ENCODE results near the gene HDAC4. TPM values are rescaled to one million over a fixed set of nuclear protein-coding genes. Genes with fewer than 3 reads are reported as not detected.

Gene HDAC4
- polyA plus RNA-seq, 1 donor (not counting 4 experiments of a cell fraction or from before 2014, with no cell fraction given): 2.9 TPM

DNA sequence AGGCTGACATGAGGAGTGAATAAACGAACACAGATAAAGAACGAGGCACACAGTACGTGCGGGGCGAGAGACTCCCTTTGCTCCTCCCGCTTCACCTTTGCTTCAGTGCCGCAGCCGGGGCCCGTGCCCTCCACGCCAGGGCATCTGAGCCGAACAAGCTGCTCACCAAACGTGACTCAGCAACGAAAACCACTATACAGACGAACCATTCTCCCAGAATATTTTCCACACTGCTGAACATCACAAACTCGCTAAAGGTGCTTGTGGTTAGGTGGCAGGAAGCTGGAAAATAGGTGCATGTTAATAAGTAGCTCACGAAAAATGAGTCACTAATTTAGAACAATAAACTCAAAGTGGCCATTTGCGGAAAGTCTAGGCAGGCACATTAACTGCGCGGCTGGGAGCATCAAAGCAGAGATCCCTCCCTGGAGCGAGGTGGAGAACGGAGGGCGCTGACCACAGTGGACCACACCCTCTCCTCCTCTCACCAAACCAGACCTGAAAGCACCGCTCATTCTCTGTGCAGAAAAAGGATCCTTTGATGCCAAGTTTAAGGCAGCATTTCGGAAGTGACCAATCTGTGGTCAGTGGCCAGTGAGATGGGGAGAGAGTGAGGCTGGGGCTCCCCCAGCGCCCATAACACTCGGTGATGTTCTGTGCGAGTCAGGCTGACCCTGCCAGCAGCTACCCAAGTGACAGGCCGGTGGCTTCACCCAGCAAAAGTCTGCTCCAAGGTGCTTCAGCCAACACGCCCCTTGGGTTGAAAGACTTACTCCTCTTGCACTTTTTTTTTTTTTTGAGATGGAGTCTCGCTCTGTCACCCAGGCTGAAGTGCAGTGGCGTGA is 153.2 kb downstream of the HDAC4 start:
- no peaks in the 10 kb centered on the region for H4K20me1 ChIP-seq (ENCODE audit: control insufficient read depth, extremely low read depth, insufficient read depth, low read length)
- FAIRE-seq (no peak), DNase-seq (ENCODE audit: low read depth, low spot score) (no peak)
- H3K9me1 ChIP-seq (ENCODE audit: control insufficient read depth, extremely low read depth, insufficient read depth, low read length): no peaks in the 10 kb centered on the region
- H3K9ac ChIP-seq (ENCODE audit: control insufficient read depth, extremely low read depth, insufficient read depth, low read length): peak overlapping the region; percentile 49
- H3K4me2 ChIP-seq (ENCODE audit: control insufficient read depth, extremely low read depth, insufficient read depth, low read depth, low read length): no peak overlapping the region
- H3K36me3 ChIP-seq (ENCODE audit: control insufficient read depth in 2 of 2, extremely low read depth in 1 of 2, insufficient read depth in 2 of 2, low read length in 2 of 2): no peaks in the 10 kb centered on the region
- H3K4me3 ChIP-seq (ENCODE audit: control insufficient read depth in 2 of 3, extremely low read depth in 1 of 3, insufficient read depth in 2 of 3, low read depth in 1 of 3, low read length in 3 of 3): no peak overlapping the region
- peaks cover 14% of the 10 kb centered on the region for H3K4me1 ChIP-seq (ENCODE audit: control insufficient read depth, extremely low read depth, insufficient read depth, low read length)
- H3K27me3 ChIP-seq (ENCODE audit: control insufficient read depth, extremely low read depth, insufficient read depth, low read length): no peaks in the 10 kb centered on the region
- H3K79me2 ChIP-seq (ENCODE audit: control insufficient read depth, insufficient read depth, low read length): peaks cover 3% of the 10 kb centered on the region
- H3K9me3 ChIP-seq (ENCODE audit: control insufficient read depth, low read depth, low read length): no peaks in the 10 kb centered on the region
- TF ChIP-seq EZH2 (IDR thresholded peaks at IDR 0.05; ENCODE audit: low read length): no peak
- TF ChIP-seq, protein P1, sequence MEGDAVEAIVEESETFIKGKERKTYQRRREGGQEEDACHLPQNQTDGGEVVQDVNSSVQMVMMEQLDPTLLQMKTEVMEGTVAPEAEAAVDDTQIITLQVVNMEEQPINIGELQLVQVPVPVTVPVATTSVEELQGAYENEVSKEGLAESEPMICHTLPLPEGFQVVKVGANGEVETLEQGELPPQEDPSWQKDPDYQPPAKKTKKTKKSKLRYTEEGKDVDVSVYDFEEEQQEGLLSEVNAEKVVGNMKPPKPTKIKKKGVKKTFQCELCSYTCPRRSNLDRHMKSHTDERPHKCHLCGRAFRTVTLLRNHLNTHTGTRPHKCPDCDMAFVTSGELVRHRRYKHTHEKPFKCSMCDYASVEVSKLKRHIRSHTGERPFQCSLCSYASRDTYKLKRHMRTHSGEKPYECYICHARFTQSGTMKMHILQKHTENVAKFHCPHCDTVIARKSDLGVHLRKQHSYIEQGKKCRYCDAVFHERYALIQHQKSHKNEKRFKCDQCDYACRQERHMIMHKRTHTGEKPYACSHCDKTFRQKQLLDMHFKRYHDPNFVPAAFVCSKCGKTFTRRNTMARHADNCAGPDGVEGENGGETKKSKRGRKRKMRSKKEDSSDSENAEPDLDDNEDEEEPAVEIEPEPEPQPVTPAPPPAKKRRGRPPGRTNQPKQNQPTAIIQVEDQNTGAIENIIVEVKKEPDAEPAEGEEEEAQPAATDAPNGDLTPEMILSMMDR (optimal IDR thresholded peaks at IDR 0.05 in 1 of 3, IDR thresholded peaks at IDR 0.05 in 1 of 3, conservative IDR thresholded peaks at IDR 0.05 in 1 of 3; ENCODE audit: extremely low read depth in 1 of 3, insufficient read depth in 2 of 3, low read length in 3 of 3): no peak
- H2AFZ ChIP-seq (ENCODE audit: control insufficient read depth, low read length): no peak overlapping the region
- dilution Hi-C loops (cut with MboI; ENCODE audit: extremely low pct_ligation_motif_present, low sequenced_read_pairs): no loop called here
- H3K27ac ChIP-seq (ENCODE audit: control insufficient read depth, insufficient read depth, low read length): peak overlapping the region; percentile 81

GRCh38 chr2:239246723-239247122 is 154.1 kb downstream of the HDAC4 start:
- Histone ChIP-seq H3K4me3 (ENCODE audit: control insufficient read depth in 2 of 3, extremely low read depth in 1 of 3, insufficient read depth in 2 of 3, low read depth in 1 of 3, low read length in 3 of 3) (peak overlapping the region; percentile 2 to 63 (median 49)), H3K9ac (ENCODE audit: control insufficient read depth, extremely low read depth, insufficient read depth, low read length) (peak overlapping the region; percentile 84), H3K4me1 (ENCODE audit: control insufficient read depth, extremely low read depth, insufficient read depth, low read length) (peaks cover 14% of the 10 kb centered on the region), H3K27ac (ENCODE audit: control insufficient read depth, insufficient read depth, low read length) (peak overlapping the region; percentile 81), H3K4me2 (ENCODE audit: control insufficient read depth, extremely low read depth, insufficient read depth, low read depth, low read length) (peak overlapping the region; percentile 90), H4K20me1 (ENCODE audit: control insufficient read depth, extremely low read depth, insufficient read depth, low read length) (no peaks in the 10 kb centered on the region), H3K9me1 (ENCODE audit: control insufficient read depth, extremely low read depth, insufficient read depth, low read length) (no peaks in the 10 kb centered on the region), H3K9me3 (ENCODE audit: control insufficient read depth, low read depth, low read length) (no peaks in the 10 kb centered on the region), H3K27me3 (ENCODE audit: control insufficient read depth, extremely low read depth, insufficient read depth, low read length) (no peaks in the 10 kb centered on the region), H3K36me3 (ENCODE audit: control insufficient read depth in 2 of 2, extremely low read depth in 1 of 2, insufficient read depth in 2 of 2, low read length in 2 of 2) (no peaks in the 10 kb centered on the region), H2AFZ (ENCODE audit: control insufficient read depth, low read length) (peak overlapping the region; percentile 61), H3K79me2 (ENCODE audit: control insufficient read depth, insufficient read depth, low read length) (no peaks in the 10 kb centered on the region)
- DNase-seq (ENCODE audit: low read depth, low spot score) (peak; percentile 19), FAIRE-seq (peak; percentile 74)
- dilution Hi-C loops (cut with MboI; ENCODE audit: extremely low pct_ligation_motif_present, low sequenced_read_pairs): no loop called here
- TF ChIP-seq, protein P1 (optimal IDR thresholded peaks at IDR 0.05 in 1 of 3, IDR thresholded peaks at IDR 0.05 in 1 of 3, conservative IDR thresholded peaks at IDR 0.05 in 1 of 3; ENCODE audit: extremely low read depth in 1 of 3, insufficient read depth in 2 of 3, low read length in 3 of 3): no peak
- TF ChIP-seq EZH2 (IDR thresholded peaks at IDR 0.05; ENCODE audit: low read length): no peak
